Ishikawa (cell line): ENCODE measurements around the gene IPO9.

Source experiments
- CEBPB ChIP-seq: IDR thresholded peaks from 2 replicates; pipeline ENCODE4 v1.6.1; 2012
- EGR1 ChIP-seq: IDR thresholded peaks from 2 replicates; pipeline ENCODE4 v1.6.1; 2012
- EP300 ChIP-seq: IDR thresholded peaks from 2 replicates; pipeline ENCODE4 v1.6.1; 2012; ENCODE audit warnings: borderline replicate concordance
- NFIC ChIP-seq: IDR thresholded peaks from 2 replicates; pipeline ENCODE4 v1.6.1; 2012
- RAD21 ChIP-seq: IDR thresholded peaks from 2 replicates; pipeline ENCODE4 v1.6.1; 2012; ENCODE audit warnings: low read depth
- REST ChIP-seq: IDR thresholded peaks from 2 replicates; pipeline ENCODE4 v1.6.1; 2012; ENCODE audit warnings: low read depth, mild to moderate bottlenecking
- TAF1 ChIP-seq: IDR thresholded peaks from 2 replicates; pipeline ENCODE4 v1.6.1; 2012; ENCODE audit warnings: low read depth, mild to moderate bottlenecking
- ZBTB7A ChIP-seq: IDR thresholded peaks from 2 replicates; pipeline ENCODE4 v1.6.1; 2012; ENCODE audit warnings: low read depth
- TF ChIP-seq, protein P1 (sequence below): IDR thresholded peaks from 2 replicates; pipeline ENCODE4 v1.6.1; 2012

DNA sequence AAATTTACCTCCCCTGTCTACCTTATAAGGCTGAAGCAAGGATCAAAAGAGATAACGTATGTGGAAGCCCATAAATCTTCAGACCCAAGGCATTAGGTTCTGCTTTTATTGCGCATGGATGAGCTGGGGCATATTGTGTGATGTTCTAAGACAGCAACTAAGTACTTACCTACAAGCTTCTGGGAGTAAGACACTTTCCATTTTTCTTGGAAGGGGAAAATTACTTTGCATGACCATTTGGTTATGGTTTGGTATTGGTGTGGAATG, 96.3 kb downstream of the IPO9 start:
- TF ChIP-seq RAD21 (no peak), CEBPB (no peak), EP300 (no peak), EGR1 (no peak), REST (no peak), ZBTB7A (no peak), TAF1 (no peak), NFIC (no peak)
- TF ChIP-seq, protein P1, sequence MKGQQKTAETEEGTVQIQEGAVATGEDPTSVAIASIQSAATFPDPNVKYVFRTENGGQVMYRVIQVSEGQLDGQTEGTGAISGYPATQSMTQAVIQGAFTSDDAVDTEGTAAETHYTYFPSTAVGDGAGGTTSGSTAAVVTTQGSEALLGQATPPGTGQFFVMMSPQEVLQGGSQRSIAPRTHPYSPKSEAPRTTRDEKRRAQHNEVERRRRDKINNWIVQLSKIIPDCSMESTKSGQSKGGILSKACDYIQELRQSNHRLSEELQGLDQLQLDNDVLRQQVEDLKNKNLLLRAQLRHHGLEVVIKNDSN, result no peak
